Astrocyte of the spinal cord (primary cell): ENCODE measurements around the gene PIBF1.
"Not testable (repeated sequence)": the region's sequence is repeated elsewhere in the genome, so short reads cannot be mapped to it uniquely, and the experiment has no call there.

ENCODE experiments used
- DNase-seq: peaks from one replicate; pipeline ENCODE4 v3.0.0; 2011; ENCODE audit warnings: low read depth, low spot score
- H3K4me3 ChIP-seq: 2 replicates; pipeline ENCODE4 v1.5.1; 2011; ENCODE audit warnings: low read depth, mild to moderate bottlenecking, low read length, moderate library complexity
- in situ Hi-C: cut with HindIII; loops from 2 replicates; pipeline ENCODE4 v1.10.0; 2017; ENCODE audit warnings: low sequenced_read_pairs
- TF ChIP-seq, protein P1 (sequence below): IDR thresholded peaks from 2 replicates; pipeline ENCODE4 v1.5.1; 2012; ENCODE audit warnings: low read depth, mild to moderate bottlenecking, low read length, inconsistent platforms

The PIBF1 gene

DNA sequence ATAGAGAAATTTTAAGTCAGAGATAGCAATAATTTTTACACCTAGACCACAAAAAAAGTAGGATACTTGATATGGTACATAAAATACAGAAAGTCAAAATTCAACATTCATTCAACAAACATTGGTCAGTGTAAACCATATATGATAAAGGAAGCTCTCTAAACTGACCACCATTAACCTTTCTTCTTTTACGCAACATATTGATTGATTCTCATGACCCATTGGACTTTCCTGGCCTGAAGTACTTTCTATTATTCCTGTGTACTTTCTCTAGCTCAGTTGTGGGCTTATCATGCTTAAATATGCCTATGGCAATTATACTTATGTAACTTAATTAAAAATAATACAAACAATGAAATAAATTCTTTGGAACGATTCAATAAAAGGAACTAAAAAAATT lies 10.7 kb downstream of the PIBF1 start:
- DNase-seq = no peak
- TF ChIP-seq, protein P1, sequence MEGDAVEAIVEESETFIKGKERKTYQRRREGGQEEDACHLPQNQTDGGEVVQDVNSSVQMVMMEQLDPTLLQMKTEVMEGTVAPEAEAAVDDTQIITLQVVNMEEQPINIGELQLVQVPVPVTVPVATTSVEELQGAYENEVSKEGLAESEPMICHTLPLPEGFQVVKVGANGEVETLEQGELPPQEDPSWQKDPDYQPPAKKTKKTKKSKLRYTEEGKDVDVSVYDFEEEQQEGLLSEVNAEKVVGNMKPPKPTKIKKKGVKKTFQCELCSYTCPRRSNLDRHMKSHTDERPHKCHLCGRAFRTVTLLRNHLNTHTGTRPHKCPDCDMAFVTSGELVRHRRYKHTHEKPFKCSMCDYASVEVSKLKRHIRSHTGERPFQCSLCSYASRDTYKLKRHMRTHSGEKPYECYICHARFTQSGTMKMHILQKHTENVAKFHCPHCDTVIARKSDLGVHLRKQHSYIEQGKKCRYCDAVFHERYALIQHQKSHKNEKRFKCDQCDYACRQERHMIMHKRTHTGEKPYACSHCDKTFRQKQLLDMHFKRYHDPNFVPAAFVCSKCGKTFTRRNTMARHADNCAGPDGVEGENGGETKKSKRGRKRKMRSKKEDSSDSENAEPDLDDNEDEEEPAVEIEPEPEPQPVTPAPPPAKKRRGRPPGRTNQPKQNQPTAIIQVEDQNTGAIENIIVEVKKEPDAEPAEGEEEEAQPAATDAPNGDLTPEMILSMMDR = no peak
- in situ Hi-C loops = no loop called here
- H3K4me3 ChIP-seq = no peak overlapping the region

DNA sequence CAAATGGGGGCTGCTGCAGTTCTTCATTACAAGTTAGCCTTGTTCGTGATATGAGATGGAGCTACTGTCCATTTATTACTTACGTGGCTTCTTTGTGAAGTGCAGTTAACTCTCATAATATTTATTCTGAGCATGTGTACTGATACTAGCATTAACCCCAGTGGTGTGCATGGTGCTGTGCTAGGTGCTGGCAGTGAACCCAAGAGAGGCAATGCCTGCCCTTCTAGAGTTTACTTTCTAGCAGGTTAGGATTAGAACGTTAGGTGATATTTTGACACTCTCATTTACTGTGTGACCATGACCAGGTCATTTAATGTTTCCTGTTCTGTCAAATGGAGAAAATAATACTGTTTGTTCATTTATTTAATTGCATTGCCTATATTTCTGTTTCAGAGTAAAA lies 16.9 kb downstream of the PIBF1 start:
- no peak overlapping the region for H3K4me3 ChIP-seq
- in situ Hi-C loops = no loop called here
- DNase-seq = no peak
- TF ChIP-seq, protein P1 = no peak

DNA sequence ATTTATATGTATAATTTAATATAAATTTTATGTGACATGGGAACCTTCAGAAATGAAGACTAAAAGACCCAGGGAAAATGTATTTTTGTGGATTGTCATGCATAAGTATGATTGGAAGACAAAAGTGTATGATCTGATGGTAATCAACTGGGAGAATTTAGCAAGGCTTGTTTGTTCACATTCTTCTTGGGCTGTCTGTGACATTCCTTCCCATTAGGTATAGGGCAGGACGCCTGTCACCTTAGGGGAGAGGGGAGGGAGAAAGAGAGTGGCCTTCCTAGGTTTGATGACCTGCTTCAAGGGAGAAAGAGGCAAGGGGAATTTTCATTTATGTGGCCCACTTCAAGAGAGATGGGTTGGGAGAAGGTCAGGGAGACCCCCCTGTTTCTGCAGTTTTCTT lies 22.4 kb downstream of the PIBF1 start:
- TF ChIP-seq, protein P1 = no peak
- DNase-seq = no peak
- in situ Hi-C loops = no loop called here
- no peak overlapping the region for H3K4me3 ChIP-seq

DNA sequence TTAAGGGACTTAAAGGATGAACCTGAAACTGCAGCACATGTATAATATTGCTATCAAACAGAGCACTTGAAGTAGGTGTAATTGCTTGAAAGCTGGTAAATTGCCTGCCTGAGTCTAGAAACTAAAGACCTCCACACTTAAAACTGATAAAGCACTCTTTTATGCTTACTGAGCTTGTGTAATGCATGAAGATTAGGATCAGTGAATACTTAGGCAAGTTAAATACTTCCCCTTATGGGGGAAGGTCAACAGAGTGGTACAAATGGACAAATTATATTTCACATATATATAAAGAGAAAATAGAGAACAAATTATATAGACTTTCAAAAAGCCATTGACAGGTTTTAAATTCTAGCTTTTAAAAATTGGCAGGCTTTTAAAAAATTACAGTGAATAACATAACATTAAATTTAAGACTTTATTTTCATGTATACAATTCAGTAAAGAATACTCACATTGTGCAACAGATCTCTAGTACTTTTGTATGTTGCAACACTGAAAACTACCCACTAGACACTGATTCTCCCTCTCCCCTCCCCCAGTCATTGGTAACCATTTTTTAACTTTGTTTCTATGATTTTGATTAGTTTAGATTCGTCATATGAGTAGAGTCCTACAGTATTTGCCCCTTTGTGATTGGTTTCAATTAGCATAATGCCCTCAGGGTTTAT lies 23.9 kb downstream of the PIBF1 start:
- in situ Hi-C loops = no loop called here
- TF ChIP-seq, protein P1 = no peak

DNA sequence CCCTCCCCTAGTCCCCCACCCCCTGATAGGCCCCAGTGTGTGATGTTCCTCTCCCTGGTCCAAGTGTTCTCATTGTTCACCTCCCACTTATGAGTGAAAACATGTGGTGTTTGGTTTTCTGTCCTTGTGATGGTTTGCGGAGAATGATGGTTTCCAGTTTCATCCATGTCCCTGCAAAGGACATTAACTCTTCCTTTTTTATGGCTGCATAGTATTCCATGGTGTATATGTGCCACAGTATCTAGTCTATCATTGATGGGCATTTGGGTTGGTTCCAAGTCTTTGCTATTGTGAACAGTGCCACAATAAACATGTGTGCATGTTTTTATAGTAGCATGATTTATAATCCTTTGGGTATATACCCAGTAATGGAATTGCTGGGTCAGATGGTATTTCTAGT lies 24.6 kb downstream of the PIBF1 start:
- DNase-seq, H3K4me3 ChIP-seq, in situ Hi-C loops: not testable (repeated sequence)

More for the DNA sequence above, 23.9 kb downstream of the PIBF1 start:
- H3K4me3 ChIP-seq = no peak overlapping the region
- no peak for DNase-seq

DNA sequence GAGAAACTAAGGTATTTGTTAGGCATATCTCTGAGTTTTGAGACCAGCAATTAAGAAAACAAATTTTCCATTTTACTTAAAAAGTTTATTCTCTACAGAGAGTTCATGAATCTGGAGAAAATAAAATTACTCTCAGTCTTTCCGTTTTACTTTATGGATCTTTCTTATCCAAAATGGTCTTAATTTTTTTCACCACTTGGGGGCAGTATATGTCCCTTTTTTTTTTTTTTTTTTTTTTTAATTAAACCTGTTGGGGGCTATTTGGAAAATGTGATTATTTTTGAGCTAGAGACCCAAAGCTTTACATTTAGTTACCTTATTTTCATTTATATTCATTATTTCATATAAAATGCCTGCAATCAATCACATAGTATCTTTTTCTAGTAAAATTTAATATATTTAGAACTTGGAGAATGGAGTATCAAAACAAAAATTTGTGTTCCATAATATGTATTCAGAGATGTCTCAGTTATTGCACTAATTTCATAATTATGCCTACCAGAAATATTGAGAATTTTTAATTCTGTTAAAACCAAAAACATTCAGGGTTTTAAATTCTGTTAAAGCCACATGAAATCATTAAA lies 27.1 kb downstream of the PIBF1 start:
- in situ Hi-C loops = no loop called here
- TF ChIP-seq, protein P1 = peak; percentile 42
- no peak overlapping the region for H3K4me3 ChIP-seq
- DNase-seq = peak; percentile 26

DNA sequence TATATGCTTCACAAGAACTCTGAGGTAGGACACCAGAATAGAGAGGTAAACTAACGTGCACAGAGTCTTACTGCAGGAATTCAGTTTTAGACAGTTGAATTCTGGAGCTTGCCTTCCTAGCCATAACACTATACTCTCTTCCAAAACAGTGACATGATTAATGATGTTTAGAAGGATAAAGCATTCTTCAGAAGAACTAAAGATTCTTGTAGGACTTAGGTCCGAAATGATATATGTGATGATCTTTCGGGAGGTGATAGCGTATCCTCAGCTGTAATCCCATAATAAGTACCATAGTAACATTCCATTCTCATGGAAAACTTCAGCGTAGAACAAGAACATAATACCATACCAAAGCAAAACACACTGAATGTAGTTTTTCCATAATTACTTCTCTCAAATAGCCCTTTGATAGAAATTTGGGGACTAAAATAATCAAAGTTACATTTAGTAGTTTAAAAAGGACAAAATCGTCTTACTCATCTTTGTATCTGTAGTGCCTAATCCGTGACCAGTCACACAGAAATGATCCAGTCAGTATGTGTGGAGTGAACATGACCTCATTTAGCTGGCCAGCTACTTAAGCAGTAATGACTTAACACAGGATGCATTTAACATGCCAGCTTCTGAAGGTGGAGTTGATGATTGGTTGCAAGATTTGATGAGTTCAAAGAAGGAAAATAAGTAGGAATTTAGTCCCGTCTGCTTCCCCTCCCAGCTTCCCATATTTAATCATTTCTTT lies 38.4 kb downstream of the PIBF1 start:
- in situ Hi-C loops = no loop called here
- H3K4me3 ChIP-seq = no peak overlapping the region
- peak; percentile 63 for DNase-seq
- TF ChIP-seq, protein P1 = no peak
